HEK293 (cell line): Measurements from ENCODE around the gene SNTG2.

Source experiments
- CTCF ChIA-PET: fragments of 350-600 bp; formaldehyde crosslinking; extraction: SDS; loops from one replicate; lab custom pipeline; 2021; ENCODE audit warnings: antibody characterized with exemption; lab: Yijun Ruan, JAX
- POLR2A ChIA-PET: fragments of 300-600 bp; formaldehyde crosslinking; extraction: SDS; loops from one replicate; lab custom pipeline; 2020; ENCODE audit warnings: antibody characterized with exemption, inconsistent platforms; lab: Yijun Ruan, JAX
- H3K27ac ChIP-seq: fragments of 200-500 bp; sonication (Bioruptor generic); 2 replicates; pipeline ENCODE4 v1.5.1; 2014; ENCODE audit warnings: low read depth, low read length, control low read depth, inconsistent platforms; ENCODE audit errors: extremely low read depth
- H3K36me3 ChIP-seq, 2 experiments: fragments of 200-500 bp in 1 of 2; sonication (Bioruptor generic) in 1 of 2; 1 replicate in 1 of 2; 2 replicates in 1 of 2; pipeline ENCODE4 v1.5.1; 2014 to 2017; ENCODE audit warnings: inconsistent platforms in 2 of 2, low read length in 2 of 2; ENCODE audit not compliant: control insufficient read depth in 2 of 2, insufficient read depth in 1 of 2
- H3K4me1 ChIP-seq: fragments of 200-500 bp; sonication (Bioruptor generic); 2 replicates; pipeline ENCODE4 v1.5.1; 2014; ENCODE audit warnings: mild to moderate bottlenecking, low read length, inconsistent platforms; ENCODE audit not compliant: control insufficient read depth, insufficient read depth
- H3K4me3 ChIP-seq: 2 replicates; pipeline ENCODE4 v1.5.1; 2011; ENCODE audit warnings: low read depth, mild to moderate bottlenecking, control low read depth, low read length, moderate library complexity
- H3K9me3 ChIP-seq: fragments of 200-500 bp; sonication (Bioruptor generic); 2 replicates; pipeline ENCODE4 v1.5.1; 2014; ENCODE audit warnings: low read depth, low read length, inconsistent platforms; ENCODE audit not compliant: control insufficient read depth, insufficient read depth
- ATF2 ChIP-seq: fragments of 450-650 bp; formaldehyde crosslinking; IDR thresholded peaks from 2 replicates; pipeline ENCODE4 v1.5.1; 2016; ENCODE audit warnings: missing biosample characterization, missing genetic modification characterization, low read depth
- INSM2 ChIP-seq: fragments of 450-650 bp; formaldehyde crosslinking; IDR thresholded peaks from 2 replicates; pipeline ENCODE4 v1.5.1; 2016; ENCODE audit warnings: missing biosample characterization, missing genetic modification characterization
- REPIN1 ChIP-seq: fragments of 450-650 bp; formaldehyde crosslinking; IDR thresholded peaks from 2 replicates; pipeline ENCODE4 v1.5.1; 2017; ENCODE audit warnings: missing biosample characterization, missing genetic modification characterization, low read depth
- SETDB1 ChIP-seq: IDR thresholded peaks from one replicate; pipeline ENCODE4 v1.6.1; 2017; ENCODE audit warnings: mild to moderate bottlenecking, low read length, moderate library complexity, mixed read lengths; ENCODE audit not compliant: insufficient read length
- SP2 ChIP-seq: fragments of 450-650 bp; formaldehyde crosslinking; IDR thresholded peaks from 2 replicates; pipeline ENCODE4 v1.5.1; 2016; ENCODE audit warnings: missing biosample characterization, missing genetic modification characterization
- TCF7L2 ChIP-seq: IDR thresholded peaks from 2 replicates; pipeline ENCODE4 v1.6.1; 2011; ENCODE audit warnings: low read depth, mild to moderate bottlenecking, inconsistent platforms, low read length, moderate library complexity, borderline replicate concordance
- ZBTB8A ChIP-seq: fragments of 450-650 bp; formaldehyde crosslinking; IDR thresholded peaks from 2 replicates; pipeline ENCODE4 v1.5.1; 2016; ENCODE audit warnings: missing biosample characterization, missing genetic modification characterization
- ZNF10 ChIP-seq: fragments of 450-650 bp; formaldehyde crosslinking; IDR thresholded peaks from 2 replicates; pipeline ENCODE4 v1.5.1; 2017; ENCODE audit warnings: missing biosample characterization, missing genetic modification characterization
- ZNF202 ChIP-seq: fragments of 450-650 bp; formaldehyde crosslinking; IDR thresholded peaks from 2 replicates; pipeline ENCODE4 v1.5.1; 2016; ENCODE audit warnings: missing biosample characterization, missing genetic modification characterization, borderline replicate concordance
- ZNF335 ChIP-seq: fragments of 450-650 bp; formaldehyde crosslinking; conservative IDR thresholded peaks from 2 replicates; pipeline ENCODE4 v1.5.1; 2016; ENCODE audit warnings: missing biosample characterization, missing genetic modification characterization
- ZNF362 ChIP-seq: fragments of 450-650 bp; formaldehyde crosslinking; IDR thresholded peaks from 2 replicates; pipeline ENCODE4 v1.5.1; 2016; ENCODE audit warnings: missing biosample characterization, missing genetic modification characterization
- ZNF404 ChIP-seq: fragments of 450-650 bp; formaldehyde crosslinking; IDR thresholded peaks from 2 replicates; pipeline ENCODE4 v1.5.1; 2017; ENCODE audit warnings: missing biosample characterization, missing genetic modification characterization
- ZNF426 ChIP-seq: fragments of 450-650 bp; formaldehyde crosslinking; IDR thresholded peaks from 2 replicates; pipeline ENCODE4 v1.5.1; 2017; ENCODE audit warnings: missing biosample characterization, missing genetic modification characterization, mild to moderate bottlenecking, inconsistent platforms, moderate library complexity
- ZNF473 ChIP-seq: fragments of 450-650 bp; formaldehyde crosslinking; IDR thresholded peaks from 2 replicates; pipeline ENCODE4 v1.5.1; 2017; ENCODE audit warnings: missing biosample characterization, missing genetic modification characterization
- ZNF510 ChIP-seq: fragments of 450-650 bp; formaldehyde crosslinking; IDR thresholded peaks from 2 replicates; pipeline ENCODE4 v1.5.1; 2018; ENCODE audit warnings: mild to moderate bottlenecking, missing genetic modification characterization, missing biosample characterization; ENCODE audit not compliant: insufficient replicate concordance
- ZNF596 ChIP-seq: fragments of 450-650 bp; IDR thresholded peaks from 2 replicates; pipeline ENCODE4 v1.5.0; 2018; ENCODE audit warnings: missing biosample characterization, mild to moderate bottlenecking, missing genetic modification characterization, moderate library complexity
- ZNF664 ChIP-seq: fragments of 450-650 bp; formaldehyde crosslinking; IDR thresholded peaks from 2 replicates; pipeline ENCODE4 v1.5.1; 2016; ENCODE audit warnings: missing biosample characterization, missing genetic modification characterization
- ZNF701 ChIP-seq: fragments of 450-650 bp; formaldehyde crosslinking; IDR thresholded peaks from 2 replicates; pipeline ENCODE4 v1.5.1; 2016; ENCODE audit warnings: missing biosample characterization, missing genetic modification characterization
- ZNF776 ChIP-seq: fragments of 450-650 bp; formaldehyde crosslinking; IDR thresholded peaks from 2 replicates; pipeline ENCODE4 v1.5.0; 2017; ENCODE audit warnings: missing biosample characterization, missing genetic modification characterization, borderline replicate concordance
- ZNF791 ChIP-seq: fragments of 450-650 bp; formaldehyde crosslinking; IDR thresholded peaks from 2 replicates; pipeline ENCODE4 v1.5.1; 2016; ENCODE audit warnings: missing biosample characterization, missing genetic modification characterization

SNTG2 gene

GRCh38 chr2:974054-974453, 23.4 kb downstream of the SNTG2 start:
- CTCF ChIA-PET: interaction anchor here (1.1 kb wide), 1 partner anchor 20 kb away, joined by 3 read pairs; no protein-coding TSS in a partner anchor
- Histone ChIP-seq H3K27ac (no peak overlapping the region), H3K4me3 (no peak overlapping the region), H3K9me3 (no peaks in the 10 kb centered on the region; the same call in 1 of the 2 replicates), H3K36me3 (no peaks in the 10 kb centered on the region), H3K4me1 (peaks cover 10% of the 10 kb centered on the region)
- POLR2A ChIA-PET: interaction anchor here (1.1 kb wide), 1 partner anchor 16 kb away, joined by 3 read pairs; no protein-coding TSS in a partner anchor
- no peak for TF ChIP-seq SETDB1
- no peak for TF ChIP-seq ZNF10 (tag by site-specific recombination)
- TF ChIP-seq REPIN1: no peak
- no peak for TF ChIP-seq ATF2 (tag by site-specific recombination)
- no peak for TF ChIP-seq ZNF776 (tag by site-specific recombination)
- TF ChIP-seq ZNF473 (tag by site-specific recombination): no peak
- TF ChIP-seq ZNF362 (tag by site-specific recombination): no peak
- TF ChIP-seq TCF7L2: no peak
- no peak for TF ChIP-seq ZNF596 (tag by site-specific recombination)
- no peak for TF ChIP-seq ZNF510
- no peak for TF ChIP-seq SP2 (tag by site-specific recombination)
- TF ChIP-seq INSM2 (tag by site-specific recombination): no peak

- ChIA-PET CTCF (interaction anchor here (0.6 to 1.1 kb wide), 2 partner anchors 20 to 42 kb away, joined by 3 to 4 read pairs; no protein-coding TSS in a partner anchor), POLR2A (interaction anchor here (1.1 kb wide), 1 partner anchor 15 kb away, joined by 3 read pairs; no protein-coding TSS in a partner anchor)
- TF ChIP-seq ZNF701 (tag by site-specific recombination): no peak
- TF ChIP-seq ZNF791: no peak
- no peak for TF ChIP-seq ZBTB8A (tag by site-specific recombination)
- TF ChIP-seq ZNF426 (tag by site-specific recombination): no peak
- TF ChIP-seq ZNF664 (tag by site-specific recombination): no peak
- no peak for TF ChIP-seq ZNF335 (tag by site-specific recombination)
- no peak for TF ChIP-seq ZNF404 (tag by site-specific recombination)
- TF ChIP-seq ZNF202 (tag by site-specific recombination): no peak
- Histone ChIP-seq H3K36me3 (no peaks in the 10 kb centered on the region), H3K27ac (no peak overlapping the region), H3K4me1 (peaks cover 10% of the 10 kb centered on the region), H3K9me3 (no peaks in the 10 kb centered on the region), H3K4me3 (no peak overlapping the region)
These were observed 23.9 kb downstream of the SNTG2 start for GRCh38 chr2:974502-974901.
